SH-SY5Y (cell line): ENCODE results near the gene GABRG3.

Experiments
- GATA2 ChIP-seq: IDR thresholded peaks from 2 replicates; pipeline ENCODE4 v1.6.1; 2011; ENCODE audit warnings: mild to moderate bottlenecking, low read depth, low read length
- GATA3 ChIP-seq: IDR thresholded peaks from 2 replicates; pipeline ENCODE4 v1.6.1; 2011; ENCODE audit warnings: low read depth, mild to moderate bottlenecking, low read length, moderate library complexity

- TF ChIP-seq GATA2: no peak
- TF ChIP-seq GATA3: no peak
Observed at GRCh38 chr15:26926081-26926480, 44.9 kb upstream of the GABRG3 start.
